Measurements from ENCODE around the gene GRM4.

DNA sequence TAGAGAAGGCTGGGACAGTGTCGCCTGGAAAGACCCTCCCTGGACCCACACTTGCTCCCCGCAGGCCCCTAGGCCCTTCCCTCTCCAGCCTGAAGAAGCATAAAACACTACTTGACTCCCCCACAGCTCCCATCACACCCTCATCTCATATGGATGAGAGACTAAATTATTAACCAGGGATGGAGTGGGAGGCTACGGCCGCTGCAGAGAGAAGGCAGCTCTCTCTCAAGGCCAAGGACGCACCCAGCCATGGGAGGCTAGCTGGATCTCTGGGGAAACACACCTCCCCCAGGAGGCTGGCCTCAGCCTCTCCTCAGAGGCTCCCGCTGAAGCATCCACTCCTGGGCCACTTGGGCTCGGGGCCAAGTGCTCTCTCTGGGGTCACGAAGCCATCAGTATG is 102.5 kb downstream of the GRM4 start:
- TF ChIP-seq, protein P1, sequence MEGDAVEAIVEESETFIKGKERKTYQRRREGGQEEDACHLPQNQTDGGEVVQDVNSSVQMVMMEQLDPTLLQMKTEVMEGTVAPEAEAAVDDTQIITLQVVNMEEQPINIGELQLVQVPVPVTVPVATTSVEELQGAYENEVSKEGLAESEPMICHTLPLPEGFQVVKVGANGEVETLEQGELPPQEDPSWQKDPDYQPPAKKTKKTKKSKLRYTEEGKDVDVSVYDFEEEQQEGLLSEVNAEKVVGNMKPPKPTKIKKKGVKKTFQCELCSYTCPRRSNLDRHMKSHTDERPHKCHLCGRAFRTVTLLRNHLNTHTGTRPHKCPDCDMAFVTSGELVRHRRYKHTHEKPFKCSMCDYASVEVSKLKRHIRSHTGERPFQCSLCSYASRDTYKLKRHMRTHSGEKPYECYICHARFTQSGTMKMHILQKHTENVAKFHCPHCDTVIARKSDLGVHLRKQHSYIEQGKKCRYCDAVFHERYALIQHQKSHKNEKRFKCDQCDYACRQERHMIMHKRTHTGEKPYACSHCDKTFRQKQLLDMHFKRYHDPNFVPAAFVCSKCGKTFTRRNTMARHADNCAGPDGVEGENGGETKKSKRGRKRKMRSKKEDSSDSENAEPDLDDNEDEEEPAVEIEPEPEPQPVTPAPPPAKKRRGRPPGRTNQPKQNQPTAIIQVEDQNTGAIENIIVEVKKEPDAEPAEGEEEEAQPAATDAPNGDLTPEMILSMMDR (IDR thresholded peaks at IDR 0.05; ENCODE audit: low read depth, low read length, missing input control) = no peak
- TF ChIP-seq TAF1 (conservative IDR thresholded peaks at IDR 0.05) = no peak
- no peak for TF ChIP-seq RAD21 (IDR thresholded peaks at IDR 0.05)
- TF ChIP-seq, protein P2, sequence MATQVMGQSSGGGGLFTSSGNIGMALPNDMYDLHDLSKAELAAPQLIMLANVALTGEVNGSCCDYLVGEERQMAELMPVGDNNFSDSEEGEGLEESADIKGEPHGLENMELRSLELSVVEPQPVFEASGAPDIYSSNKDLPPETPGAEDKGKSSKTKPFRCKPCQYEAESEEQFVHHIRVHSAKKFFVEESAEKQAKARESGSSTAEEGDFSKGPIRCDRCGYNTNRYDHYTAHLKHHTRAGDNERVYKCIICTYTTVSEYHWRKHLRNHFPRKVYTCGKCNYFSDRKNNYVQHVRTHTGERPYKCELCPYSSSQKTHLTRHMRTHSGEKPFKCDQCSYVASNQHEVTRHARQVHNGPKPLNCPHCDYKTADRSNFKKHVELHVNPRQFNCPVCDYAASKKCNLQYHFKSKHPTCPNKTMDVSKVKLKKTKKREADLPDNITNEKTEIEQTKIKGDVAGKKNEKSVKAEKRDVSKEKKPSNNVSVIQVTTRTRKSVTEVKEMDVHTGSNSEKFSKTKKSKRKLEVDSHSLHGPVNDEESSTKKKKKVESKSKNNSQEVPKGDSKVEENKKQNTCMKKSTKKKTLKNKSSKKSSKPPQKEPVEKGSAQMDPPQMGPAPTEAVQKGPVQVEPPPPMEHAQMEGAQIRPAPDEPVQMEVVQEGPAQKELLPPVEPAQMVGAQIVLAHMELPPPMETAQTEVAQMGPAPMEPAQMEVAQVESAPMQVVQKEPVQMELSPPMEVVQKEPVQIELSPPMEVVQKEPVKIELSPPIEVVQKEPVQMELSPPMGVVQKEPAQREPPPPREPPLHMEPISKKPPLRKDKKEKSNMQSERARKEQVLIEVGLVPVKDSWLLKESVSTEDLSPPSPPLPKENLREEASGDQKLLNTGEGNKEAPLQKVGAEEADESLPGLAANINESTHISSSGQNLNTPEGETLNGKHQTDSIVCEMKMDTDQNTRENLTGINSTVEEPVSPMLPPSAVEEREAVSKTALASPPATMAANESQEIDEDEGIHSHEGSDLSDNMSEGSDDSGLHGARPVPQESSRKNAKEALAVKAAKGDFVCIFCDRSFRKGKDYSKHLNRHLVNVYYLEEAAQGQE (IDR thresholded peaks at IDR 0.05) = no peak
- no peak for TF ChIP-seq YY1 (IDR thresholded peaks at IDR 0.05)
- TF ChIP-seq, protein P3, sequence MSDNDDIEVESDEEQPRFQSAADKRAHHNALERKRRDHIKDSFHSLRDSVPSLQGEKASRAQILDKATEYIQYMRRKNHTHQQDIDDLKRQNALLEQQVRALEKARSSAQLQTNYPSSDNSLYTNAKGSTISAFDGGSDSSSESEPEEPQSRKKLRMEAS (IDR thresholded peaks at IDR 0.05) = no peak
